HG02642 (cell line): ENCODE measurements around the gene MCC.

Experiments used
- ATAC-seq: cut with Tn5 transposase; IDR thresholded peaks from one replicate; pipeline ENCODE4 v1.9.1; 2021; ENCODE audit warnings: mild to moderate bottlenecking; ENCODE audit not compliant: unreplicated experiment, poor library complexity

The MCC gene

GRCh38 chr5:113233606-113234005, 254.6 kb downstream of the MCC start:
- ATAC-seq: no peak

DNA sequence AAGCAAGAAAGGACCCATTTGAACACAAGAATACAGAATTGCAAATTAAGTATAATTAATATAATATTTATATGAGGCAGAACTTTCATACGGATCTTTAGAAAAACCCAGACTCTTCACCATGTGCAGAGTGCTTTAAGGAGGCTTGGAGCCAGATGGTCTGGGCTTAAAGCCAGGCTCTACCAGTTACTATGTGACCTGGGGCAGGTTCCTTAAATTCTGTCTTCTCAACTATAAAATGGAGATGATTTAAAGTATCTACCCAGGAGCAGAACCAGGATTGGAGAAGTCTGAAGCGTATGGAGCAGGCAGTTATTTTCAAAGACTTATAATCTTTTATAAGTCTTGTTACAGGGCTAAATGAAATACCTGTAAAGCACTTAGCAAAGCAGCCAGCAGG, 255.6 kb downstream of the MCC start:
- no peak for ATAC-seq

- no peak for ATAC-seq
Observed at GRCh38 chr5:113232221-113232620, 256.0 kb downstream of the MCC start.

- no peak for ATAC-seq
Observed at GRCh38 chr5:113231653-113232000, 256.6 kb downstream of the MCC start.

- ATAC-seq: no peak
Observed at GRCh38 chr5:113230711-113231652, 257.3 kb downstream of the MCC start.

DNA sequence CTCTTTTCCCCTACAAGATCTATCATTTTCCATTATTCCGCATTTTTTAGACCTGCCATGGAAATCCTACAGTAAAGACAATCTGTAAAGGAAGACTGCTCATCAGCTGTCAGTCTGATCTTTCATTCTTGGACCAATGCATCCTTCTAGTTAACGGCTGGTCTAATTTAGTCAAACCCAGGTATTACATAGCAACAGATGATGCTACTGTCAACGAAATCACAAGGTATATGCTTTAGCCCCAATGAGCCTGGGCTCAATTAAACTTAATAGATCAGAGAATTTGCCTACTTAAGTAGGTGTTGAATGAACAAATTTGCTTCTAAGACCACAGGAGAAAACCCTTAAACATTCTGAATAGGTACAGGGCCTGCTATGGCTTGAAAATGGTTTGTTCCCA, 260.5 kb downstream of the MCC start:
- ATAC-seq: no peak

DNA sequence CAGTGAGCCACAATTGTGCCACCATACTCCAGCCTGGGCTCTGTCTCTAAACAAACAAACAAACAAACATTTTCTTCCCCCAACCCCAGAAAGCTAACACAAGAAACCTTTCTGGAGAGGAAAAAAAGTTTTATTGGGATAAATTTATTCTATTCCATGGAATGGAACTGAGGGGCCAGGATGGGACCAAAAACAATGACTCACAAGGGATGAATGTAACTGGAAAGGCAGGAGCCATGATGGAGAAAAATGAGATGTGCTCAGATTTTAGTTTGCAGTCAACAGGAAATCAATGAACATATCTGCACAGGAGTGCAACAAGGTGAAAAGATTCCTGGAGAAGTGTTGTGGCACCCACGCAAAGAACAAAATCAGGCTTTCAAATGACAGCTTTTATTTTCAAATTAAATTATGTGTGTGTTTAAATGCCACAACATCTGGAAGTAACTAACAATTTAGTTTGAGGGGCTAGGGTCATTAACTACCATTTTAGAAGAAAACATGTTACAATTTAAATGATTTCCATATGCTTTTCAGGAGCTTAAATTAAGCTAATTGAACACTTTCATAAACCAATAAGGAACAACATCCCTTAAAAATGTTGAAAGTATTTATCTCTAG, 262.0 kb downstream of the MCC start:
- ATAC-seq: no peak

DNA sequence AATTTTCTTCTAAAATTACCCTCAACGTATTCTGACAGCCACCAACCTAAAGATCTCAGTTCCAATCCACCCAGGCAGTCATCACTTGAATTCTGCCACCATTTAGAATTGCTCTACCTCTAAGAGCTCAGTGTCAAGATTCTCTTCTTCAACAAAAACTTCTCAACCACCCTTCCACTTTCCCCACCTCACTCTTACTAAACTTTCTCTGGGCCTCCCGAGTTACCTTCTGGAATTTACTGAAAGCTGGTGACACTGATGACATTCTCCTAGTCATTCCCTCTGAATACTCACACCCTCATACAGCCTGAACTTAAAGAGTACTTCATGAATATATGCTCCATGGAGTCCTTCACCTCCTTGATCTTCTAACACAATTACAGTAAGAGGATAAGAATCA, 263.0 kb downstream of the MCC start:
- no peak for ATAC-seq

- no peak for ATAC-seq
Observed at GRCh38 chr5:113224605-113225065, 263.6 kb downstream of the MCC start.

DNA sequence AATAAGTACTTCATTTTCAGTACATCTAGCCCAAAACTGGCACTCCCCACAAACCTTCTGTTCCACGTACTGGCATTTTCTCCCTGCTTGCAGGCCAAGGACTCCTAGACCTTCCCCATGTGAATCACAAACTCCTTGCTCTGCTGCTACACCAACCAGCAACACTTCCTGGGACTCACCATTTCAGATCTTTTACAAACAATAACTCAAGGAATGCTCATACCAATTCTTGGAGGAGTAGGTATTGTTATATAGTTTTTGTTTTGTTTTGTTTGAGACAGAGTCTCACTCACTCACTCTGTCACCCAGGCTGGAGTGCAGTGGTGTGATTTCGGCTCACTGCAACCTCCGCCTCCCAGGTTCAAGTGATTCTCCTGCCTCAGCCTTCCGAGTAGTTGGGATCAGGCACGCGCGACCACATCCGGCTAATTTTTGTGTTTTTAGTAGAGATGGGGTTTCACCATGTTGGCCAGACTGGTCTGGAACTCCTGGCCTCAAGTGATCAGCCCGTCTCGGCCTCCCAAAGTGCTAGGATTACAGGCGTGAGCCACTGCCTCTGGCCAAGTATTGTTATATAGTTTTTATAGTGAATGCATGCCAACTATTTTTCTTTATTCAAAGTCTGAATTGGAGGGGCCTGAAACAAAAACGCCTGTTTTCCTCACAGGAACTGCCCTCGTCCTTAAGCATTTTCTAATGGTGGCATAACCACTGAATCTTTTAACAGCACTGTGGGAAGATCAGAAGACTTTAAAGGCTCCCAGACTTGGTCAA, 264.2 kb downstream of the MCC start:
- no peak for ATAC-seq

DNA sequence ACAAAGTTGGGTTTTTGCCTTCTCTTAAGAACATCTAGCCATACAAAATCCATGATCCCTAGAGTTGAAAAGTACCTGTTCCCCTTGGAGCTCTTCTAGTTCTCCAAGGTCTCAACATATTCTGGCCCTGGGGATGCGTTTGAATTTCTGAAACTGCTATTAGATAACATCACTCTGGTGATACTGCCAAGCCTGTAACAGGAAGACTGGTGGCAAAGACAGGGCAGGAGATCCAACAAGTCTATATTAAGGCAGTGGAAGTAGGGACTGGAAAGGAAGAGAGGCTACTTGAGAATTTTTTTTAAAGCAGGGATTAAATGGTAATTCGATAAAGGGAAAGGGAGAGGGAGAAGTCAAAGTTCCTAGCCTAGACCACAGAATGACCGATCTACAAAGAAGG, 264.9 kb downstream of the MCC start:
- ATAC-seq: no peak

GRCh38 chr5:113221294-113222176, 266.7 kb downstream of the MCC start:
- no peak for ATAC-seq

DNA sequence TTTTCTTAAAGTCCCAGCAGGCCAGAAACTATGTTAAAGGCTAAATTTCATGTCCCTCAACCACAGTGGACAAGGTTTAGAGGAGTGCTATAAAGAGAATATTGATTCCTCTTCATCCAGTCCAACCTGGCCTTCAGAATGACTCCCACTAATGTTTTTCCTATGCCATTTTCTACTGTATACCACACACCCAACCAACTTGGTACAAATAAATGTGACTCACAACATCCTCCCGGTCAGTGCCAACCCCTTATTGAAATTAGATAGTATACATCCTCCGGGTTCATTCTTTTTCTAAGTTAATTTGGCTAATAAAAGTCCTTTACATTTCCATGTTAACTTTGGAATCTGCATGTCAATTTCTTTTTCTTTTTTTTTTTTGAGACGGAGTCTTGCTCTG, 268.6 kb downstream of the MCC start:
- no peak for ATAC-seq

DNA sequence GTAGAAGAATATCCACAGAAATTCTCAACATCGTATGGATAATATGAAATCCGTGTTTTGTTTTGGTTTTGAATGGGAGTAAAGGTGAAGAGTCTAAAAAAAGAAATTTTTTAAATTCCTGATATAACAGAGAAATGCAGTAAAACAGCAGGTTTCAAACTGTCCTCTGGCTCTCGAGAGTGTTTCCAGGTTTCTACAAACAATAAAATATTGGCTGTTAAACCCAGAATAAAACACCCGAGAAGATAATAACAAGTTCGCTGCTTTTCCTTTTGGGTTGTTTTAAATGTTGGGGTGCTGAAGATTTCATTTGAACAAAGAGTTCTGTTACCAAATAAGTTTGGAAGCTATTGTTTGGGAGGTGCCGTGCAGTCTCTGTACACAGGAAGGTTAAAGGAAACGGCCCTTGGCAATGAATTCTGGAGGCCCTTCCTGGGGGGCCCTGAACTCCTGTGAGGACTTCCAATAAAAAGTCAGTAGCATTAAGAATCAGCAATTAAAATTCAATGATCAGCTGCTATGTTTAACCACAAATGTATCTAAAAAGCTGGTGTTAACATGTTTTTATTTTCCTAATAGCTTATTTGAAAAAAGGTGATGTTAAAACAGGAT, 269.2 kb downstream of the MCC start:
- ATAC-seq: no peak

DNA sequence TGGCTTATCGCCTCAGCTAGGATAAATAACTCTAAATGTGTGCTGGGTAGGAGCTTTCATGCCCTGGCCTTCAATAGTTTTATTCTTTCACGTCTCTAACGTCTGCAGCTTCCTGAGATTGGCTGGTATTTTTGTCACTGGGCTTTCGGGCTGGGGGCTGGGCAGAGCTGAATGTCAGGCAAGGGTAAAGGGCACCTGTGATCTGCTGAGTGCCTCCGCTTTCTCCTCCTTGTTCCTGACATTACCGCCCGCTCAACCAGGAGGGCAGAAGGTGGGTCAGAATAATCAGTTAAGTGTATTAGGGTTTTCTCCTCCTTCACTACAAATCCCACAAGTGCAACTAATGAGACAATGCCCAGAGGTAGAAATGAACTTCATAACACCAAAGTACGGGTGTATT, 270.1 kb downstream of the MCC start:
- ATAC-seq: no peak

DNA sequence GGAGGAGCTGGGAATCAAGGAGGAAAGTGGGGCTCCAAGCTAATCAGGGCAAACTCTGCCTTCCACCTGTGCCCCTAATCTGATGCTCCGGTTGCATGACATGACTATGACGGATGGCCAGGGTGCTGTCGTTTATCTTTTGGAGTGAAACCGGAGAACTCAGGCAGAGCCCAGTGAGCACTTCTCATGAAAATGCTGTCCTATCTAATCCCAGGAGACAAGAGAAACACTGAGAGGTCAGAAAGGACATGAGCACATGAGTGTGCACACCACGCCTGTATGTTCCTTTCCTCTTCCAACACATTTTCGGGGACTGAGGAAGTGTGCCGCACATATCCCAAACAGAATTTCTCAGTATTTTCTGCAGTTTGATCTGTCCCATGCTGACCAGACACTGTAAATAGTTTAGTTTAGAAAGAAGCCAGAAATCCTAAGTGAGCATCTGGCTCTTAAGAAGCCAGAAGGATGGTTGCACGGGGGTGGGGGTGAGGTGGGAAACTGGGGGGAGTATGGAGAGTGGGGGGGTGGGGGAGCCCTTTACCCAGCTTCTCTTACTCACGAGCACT, 270.6 kb downstream of the MCC start:
- no peak for ATAC-seq

- ATAC-seq: no peak
Observed at GRCh38 chr5:113216545-113216944, 271.7 kb downstream of the MCC start.

DNA sequence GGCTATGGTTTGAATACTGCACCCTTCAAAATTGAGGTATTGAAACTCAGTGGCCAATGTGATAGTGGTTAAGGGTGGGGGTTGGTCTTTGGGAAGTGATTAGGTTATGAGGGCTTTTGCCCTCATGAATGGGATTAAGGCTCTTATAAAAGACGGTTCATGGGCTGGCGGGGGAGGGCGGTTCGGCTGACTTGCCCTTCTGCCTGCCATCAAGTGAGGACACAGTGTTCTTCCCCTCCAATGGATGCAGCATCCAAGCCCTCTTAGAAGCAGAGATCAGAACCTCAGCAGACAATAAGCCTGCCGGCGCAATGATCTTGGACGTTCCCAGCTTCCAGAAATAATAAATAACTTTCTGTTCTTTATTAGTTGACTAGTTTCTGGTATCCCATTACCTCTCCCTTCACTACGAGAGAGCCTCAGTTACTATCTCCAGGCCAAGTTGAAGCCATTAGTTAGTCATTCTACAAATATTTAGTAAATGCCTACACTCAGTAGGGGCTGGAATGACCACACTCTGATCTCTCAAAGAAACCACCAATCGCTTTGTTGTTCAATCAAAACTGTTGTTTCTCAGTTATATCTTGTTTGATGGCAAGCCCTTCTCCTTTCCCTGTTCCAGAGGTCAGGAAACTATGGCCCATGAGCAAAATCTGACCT, 272.7 kb downstream of the MCC start:
- ATAC-seq: no peak
